Transverse colon (tissue), 4 donors: ENCODE results near the gene FGFBP2. TPM values are rescaled to one million over a fixed set of nuclear protein-coding genes. Genes with fewer than 3 reads are reported as not detected.
A peak's percentile ranks its signal among the peaks of the same experiment; 100 is the strongest.

ENCODE experiments used
- DNase-seq: peaks from one replicate; pipeline ENCODE4 v3.0.0-alpha.2; 2019
- H3K27ac ChIP-seq, 4 donors: fragments of 200-600 bp; sonication (generic); 2 replicates each; pipeline ENCODE4 v1.5.1; 2016 to 2018; ENCODE audit warnings: inconsistent platforms in 4 of 4
- H3K27me3 ChIP-seq: fragments of 200-600 bp; sonication (generic); 2 replicates; pipeline ENCODE4 v1.5.1; 2017; ENCODE audit warnings: inconsistent platforms
- H3K36me3 ChIP-seq, 4 donors: fragments of 200-600 bp; sonication (generic); 2 replicates each; pipeline ENCODE4 v1.5.1; 2017 to 2019; ENCODE audit warnings: inconsistent platforms in 4 of 4
- H3K4me1 ChIP-seq, 4 donors: fragments of 200-600 bp; sonication (generic); 2 replicates each; pipeline ENCODE4 v1.5.1; 2017 to 2020; ENCODE audit warnings: inconsistent platforms in 4 of 4
- H3K4me3 ChIP-seq, 4 donors: fragments of 200-600 bp; sonication (generic); 1 replicate in 1 of 4; 2 replicates in 3 of 4; pipeline versions ENCODE4 v1.5.1 to v1.6.1; 2017 to 2019; ENCODE audit warnings: inconsistent platforms in 4 of 4
- H3K9me3 ChIP-seq, 2 donors: fragments of 200-600 bp; sonication (generic); 2 replicates each; pipeline ENCODE4 v1.5.1; 2017 to 2019; ENCODE audit warnings: inconsistent platforms in 2 of 2
- CTCF ChIP-seq, 5 experiments: fragments of 200-600 bp in 3 of 5; fragments of 450-650 bp in 2 of 5; sonication (generic) in 3 of 5; IDR thresholded peaks; 1 replicate in 2 of 5; 2 replicates in 3 of 5; pipeline ENCODE4 v1.5.1; 2016 to 2017; ENCODE audit warnings: antibody characterized with exemption in 5 of 5, inconsistent platforms in 3 of 5, mild to moderate bottlenecking in 2 of 5, moderate library complexity in 1 of 5
- EP300 ChIP-seq: sonication (generic); formaldehyde crosslinking; IDR thresholded peaks from one replicate; pipeline ENCODE4 v1.6.1; 2017; ENCODE audit warnings: antibody characterized with exemption, low read depth
- POLR2A ChIP-seq: fragments of 450-650 bp; IDR thresholded peaks from one replicate; pipeline ENCODE4 v1.6.1; 2016; ENCODE audit warnings: antibody characterized with exemption, mild to moderate bottlenecking, moderate library complexity
- POLR2AphosphoS5 ChIP-seq, 3 donors: sonication (generic); formaldehyde crosslinking; IDR thresholded peaks; one replicate each; pipeline ENCODE4 v1.6.1; 2016; ENCODE audit warnings: antibody characterized with exemption in 3 of 3
- WGBS, 2 donors: methylation state at CpG; one replicate each; pipeline ENCODE4 v1.1.5; 2018; ENCODE audit warnings: low coverage in 1 of 2; 5-methylcytosine and 5-hydroxymethylcytosine counted together
- in situ Hi-C, 4 donors: fragments of 200-750 bp; cut with MboI; loops; one replicate each; pipeline versions ENCODE4 v1.15.0 to v1.15.1; 2017; ENCODE audit warnings: low sequenced_read_pairs in 3 of 4, low pct_ligation_motif_present in 1 of 4, low pct_unique_long_range_greater_than_20kb in 1 of 4
- intact Hi-C: fragments of 100-400 bp; cut with DNase I; formaldehyde crosslinking; loops from one replicate; pipeline ENCODE4 v1.15.1; 2023; ENCODE audit warnings: low total_unique reads
- total RNA-seq, 4 donors: library from RNA; depleted of rRNA; stranded (reverse); fragments of >200 nt; gene quantifications; one replicate each; pipeline ENCODE4 v1.1.0, GENCODE V29; 2016

The FGFBP2 gene
- total RNA-seq, 4 donors from 2014 or later = 2.2 to 5.6 TPM; not detected in 2

- in situ Hi-C loops (loop anchor here in 1 of 4 donors (10.0 to 25.0 kb wide), 2 partner anchors 227 to 475 kb away; no protein-coding TSS in a partner anchor), intact Hi-C loops (no loop called here)
- H3K27ac ChIP-seq = no peak overlapping the region
- no peaks in the 10 kb centered on the region for H3K9me3 ChIP-seq
- DNase-seq = no peak
- TF ChIP-seq CTCF (IDR thresholded peaks at IDR 0.05) (no peak), POLR2A (no peak), POLR2AphosphoS5 (IDR thresholded peaks at IDR 0.05) (no peak)
- no peaks in the 10 kb centered on the region for H3K36me3 ChIP-seq
- H3K27me3 ChIP-seq = no peaks in the 10 kb centered on the region
- WGBS, 2 donors = 68 to 86% methylated on average over 7 to 16 of the region's 16 CpGs
- no peak overlapping the region for H3K4me3 ChIP-seq
- H3K4me1 ChIP-seq = peaks cover 0 to 15% (median 7%) of the 10 kb centered on the region in 4 donors
These were observed 1.0 kb downstream of the FGFBP2 start for GRCh38 chr4:15961781-15962510.

- Histone ChIP-seq H3K36me3 (no peaks in the 10 kb centered on the region), H3K27ac (no peak overlapping the region), H3K4me1 (peaks cover 0 to 10% (median 4%) of the 10 kb centered on the region in 4 donors), H3K4me3 (no peak overlapping the region), H3K27me3 (no peaks in the 10 kb centered on the region), H3K9me3 (no peaks in the 10 kb centered on the region)
- DNase-seq = no peak
- 76 to 86% methylated on average over 2 of the region's 2 CpGs for WGBS, 2 donors
- no peak for TF ChIP-seq CTCF (IDR thresholded peaks at IDR 0.05)
- TF ChIP-seq EP300 = no peak
- no peak for TF ChIP-seq POLR2AphosphoS5 (IDR thresholded peaks at IDR 0.05)
- no peak for TF ChIP-seq POLR2A
- intact Hi-C loops = loop anchor here (10.0 kb wide), 1 partner anchor 74 kb away; no protein-coding TSS in a partner anchor
- in situ Hi-C loops = loop anchor here in 2 of 4 donors (10.0 to 25.0 kb wide), 3 partner anchors 74 to 471 kb away; no protein-coding TSS in a partner anchor
These were observed 4.4 kb downstream of the FGFBP2 start for GRCh38 chr4:15958562-15958961.

GRCh38 chr4:15956179-15956850 is 6.7 kb downstream of the FGFBP2 start:
- Histone ChIP-seq H3K4me3 (no peak overlapping the region), H3K9me3 (no peaks in the 10 kb centered on the region), H3K27me3 (no peaks in the 10 kb centered on the region), H3K4me1 (no peaks in the 10 kb centered on the region), H3K36me3 (no peaks in the 10 kb centered on the region), H3K27ac (no peak overlapping the region)
- peak; percentile 92 for DNase-seq
- 49% methylated on average over 9 of the region's 9 CpGs; no CpG with 5 or more reads in 1 of the 2 donors for WGBS, 2 donors
- intact Hi-C loops (loop anchor here (10.0 kb wide), 1 partner anchor 72 kb away; no protein-coding TSS in a partner anchor), in situ Hi-C loops (loop anchor here in 2 of 4 donors (10.0 to 25.0 kb wide), 3 partner anchors 72 to 469 kb away; no protein-coding TSS in a partner anchor)
- TF ChIP-seq CTCF (IDR thresholded peaks at IDR 0.05) (peak; percentile 82 to 99 (median 90)), POLR2A (no peak)

GRCh38 chr4:15955670-15956069 is 7.3 kb downstream of the FGFBP2 start:
- H3K9me3 ChIP-seq = no peaks in the 10 kb centered on the region
- H3K27me3 ChIP-seq = no peaks in the 10 kb centered on the region
- WGBS, 2 donors = 93 to 100% methylated on average over 1 to 3 of the region's 3 CpGs
- H3K27ac ChIP-seq = no peak overlapping the region
- no peak for TF ChIP-seq POLR2A
- no peak for TF ChIP-seq CTCF (IDR thresholded peaks at IDR 0.05)
- no peak for TF ChIP-seq EP300
- no peak for TF ChIP-seq POLR2AphosphoS5 (IDR thresholded peaks at IDR 0.05)
- intact Hi-C loops (loop anchor here (10.0 kb wide), 1 partner anchor 71 kb away; no protein-coding TSS in a partner anchor), in situ Hi-C loops (loop anchor here in 2 of 4 donors (10.0 to 25.0 kb wide), 3 partner anchors 71 to 468 kb away; no protein-coding TSS in a partner anchor)
- no peak overlapping the region for H3K4me3 ChIP-seq
- H3K4me1 ChIP-seq = no peaks in the 10 kb centered on the region
- H3K36me3 ChIP-seq = no peaks in the 10 kb centered on the region
- no peak for DNase-seq
